Measurements from ENCODE around the gene ATR.

ATR gene

GRCh38 chr3:142622405-142622804 lies 43.9 kb upstream of the ATR start:
- DNase-seq (ENCODE audit: low spot score) = no peak
- no peak for TF ChIP-seq CTCF (IDR thresholded peaks at IDR 0.05; ENCODE audit: borderline replicate concordance, control extremely low read depth, extremely low read depth, insufficient read depth, missing control alignments)
- in situ Hi-C loops (cut with MboI; ENCODE audit: low sequenced_read_pairs, unreplicated experiment) = no loop called here

GRCh38 chr3:142618917-142619461 lies 40.5 kb upstream of the ATR start:
- no peak for DNase-seq (ENCODE audit: low spot score)
- in situ Hi-C loops (cut with MboI; ENCODE audit: low sequenced_read_pairs, unreplicated experiment) = no loop called here
- no peak for TF ChIP-seq CTCF (IDR thresholded peaks at IDR 0.05; ENCODE audit: borderline replicate concordance, control extremely low read depth, extremely low read depth, insufficient read depth, missing control alignments)

GRCh38 chr3:142615171-142615570 lies 36.6 kb upstream of the ATR start:
- no peak for DNase-seq (ENCODE audit: low spot score)
- in situ Hi-C loops (cut with MboI; ENCODE audit: low sequenced_read_pairs, unreplicated experiment) = no loop called here
- TF ChIP-seq CTCF (IDR thresholded peaks at IDR 0.05; ENCODE audit: borderline replicate concordance, control extremely low read depth, extremely low read depth, insufficient read depth, missing control alignments) = no peak

GRCh38 chr3:142614059-142614626 lies 35.6 kb upstream of the ATR start:
- DNase-seq (ENCODE audit: low spot score) = no peak
- in situ Hi-C loops (cut with MboI; ENCODE audit: low sequenced_read_pairs, unreplicated experiment) = no loop called here
- no peak for TF ChIP-seq CTCF (IDR thresholded peaks at IDR 0.05; ENCODE audit: borderline replicate concordance, control extremely low read depth, extremely low read depth, insufficient read depth, missing control alignments)

GRCh38 chr3:142613491-142613890 lies 35.0 kb upstream of the ATR start:
- in situ Hi-C loops (cut with MboI; ENCODE audit: low sequenced_read_pairs, unreplicated experiment) = no loop called here
- no peak for DNase-seq (ENCODE audit: low spot score)
- no peak for TF ChIP-seq CTCF (IDR thresholded peaks at IDR 0.05; ENCODE audit: borderline replicate concordance, control extremely low read depth, extremely low read depth, insufficient read depth, missing control alignments)

GRCh38 chr3:142611206-142611605 lies 32.7 kb upstream of the ATR start:
- in situ Hi-C loops (cut with MboI; ENCODE audit: low sequenced_read_pairs, unreplicated experiment) = no loop called here
- TF ChIP-seq CTCF (IDR thresholded peaks at IDR 0.05; ENCODE audit: borderline replicate concordance, control extremely low read depth, extremely low read depth, insufficient read depth, missing control alignments) = no peak
- DNase-seq (ENCODE audit: low spot score) = no peak

Measured in GM13976 (cell line).